T-helper 1 cell treated with Interleukin-12 subunit alpha and Interleukin-12 subunit beta and Interleukin-4 antibody, amounts not matched to agents 30 μg/mL and 1 μg/mL, for 36 hours (primary cell): Measurements from ENCODE around the gene SPSB2.

ENCODE experiments used
- H3K27ac Mint-ChIP-seq: one replicate; pipeline ENCODE4 v1.8.0; 2021; ENCODE audit warnings: mild to moderate bottlenecking, mixed read lengths
- H3K27me3 Mint-ChIP-seq: one replicate; pipeline ENCODE4 v1.8.0; 2021; ENCODE audit warnings: low read depth, mixed read lengths
- H3K36me3 Mint-ChIP-seq: one replicate; pipeline ENCODE4 v1.8.0; 2021; ENCODE audit warnings: low read depth, mixed read lengths
- H3K4me1 Mint-ChIP-seq: one replicate; pipeline ENCODE4 v1.8.0; 2021; ENCODE audit warnings: low read depth, mixed read lengths
- H3K4me3 Mint-ChIP-seq: one replicate; pipeline ENCODE4 v1.8.0; 2021; ENCODE audit warnings: mild to moderate bottlenecking, moderate library complexity, mixed read lengths
- H3K9me3 Mint-ChIP-seq: one replicate; pipeline ENCODE4 v1.8.0; 2021; ENCODE audit warnings: mixed read lengths

SPSB2 gene

DNA sequence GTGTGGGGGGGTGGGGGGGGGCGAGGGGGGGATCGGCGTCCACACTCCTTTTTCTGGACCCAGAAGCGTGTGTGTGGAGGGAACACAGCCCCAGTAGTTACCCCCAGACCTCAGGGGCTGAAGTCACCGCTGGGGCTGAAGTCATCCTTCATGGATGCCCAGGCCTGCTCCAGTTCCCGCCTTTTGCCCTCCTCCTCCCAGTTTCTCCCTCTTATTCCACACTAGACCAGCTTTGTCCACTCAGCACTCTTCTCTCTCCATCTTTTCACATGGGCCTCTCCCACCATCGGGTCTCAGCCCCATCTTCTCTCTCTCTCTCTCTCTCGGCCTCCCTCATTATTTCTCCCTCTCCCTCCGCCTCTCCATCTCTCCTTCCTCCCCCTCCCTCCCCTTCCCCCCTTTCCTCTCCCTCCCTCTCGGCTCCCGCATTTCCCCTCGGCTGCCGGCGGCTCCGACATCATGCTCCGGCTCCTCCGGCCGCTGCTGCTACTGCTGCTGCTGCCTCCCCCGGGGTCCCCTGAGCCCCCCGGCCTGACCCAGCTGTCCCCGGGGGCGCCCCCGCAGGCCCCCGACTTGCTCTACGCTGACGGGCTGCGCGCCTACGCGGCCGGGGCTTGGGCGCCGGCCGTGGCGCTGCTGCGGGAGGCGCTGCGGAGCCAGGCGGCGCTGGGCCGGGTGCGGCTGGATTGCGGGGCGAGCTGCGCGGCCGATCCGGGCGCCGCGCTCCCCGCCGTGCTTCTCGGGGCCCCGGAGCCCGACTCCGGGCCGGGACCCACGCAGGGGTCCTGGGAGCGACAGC lies 44.9 kb downstream of the SPSB2 start, which contains the start of gene P3H3:
Gene P3H3 (plus strand): TSS at position 426 of the 799 bp plus-strand sequence. CDS start 34 bp downstream, at position 460.
- H3K27ac Mint-ChIP-seq: peak within 1 kb of the TSS; percentile 72
- H3K27me3 Mint-ChIP-seq: peaks cover 61% of the 10 kb centered on the region
- H3K36me3 Mint-ChIP-seq: no peaks in the 10 kb centered on the region
- H3K4me1 Mint-ChIP-seq: peaks cover 18% of the 10 kb centered on the region
- peak within 1 kb of the TSS; percentile 85 for H3K4me3 Mint-ChIP-seq
- no peaks in the 10 kb centered on the region for H3K9me3 Mint-ChIP-seq

DNA sequence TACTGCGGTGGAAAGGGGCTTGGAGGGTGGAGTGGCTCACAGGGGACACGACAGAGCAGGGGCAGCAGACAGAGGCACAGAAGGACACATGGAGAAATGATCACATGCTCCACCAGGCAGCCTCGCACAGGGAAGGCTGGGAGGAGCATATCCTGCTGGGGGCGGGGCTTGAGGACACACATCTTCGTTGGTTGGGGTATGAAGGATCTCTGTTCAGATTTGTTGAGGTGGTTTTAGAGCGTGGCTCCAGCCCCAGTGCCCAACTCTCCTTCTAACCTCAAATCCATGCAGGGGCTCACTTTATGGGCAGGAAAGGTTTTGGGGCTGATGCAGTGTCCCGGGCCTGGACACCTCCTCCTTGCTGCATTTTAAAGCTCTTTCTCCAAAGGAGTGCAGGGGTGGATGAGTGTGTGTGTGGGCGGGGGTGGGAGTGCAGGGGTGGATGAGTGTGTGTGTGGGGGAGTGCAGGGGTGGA lies 45.6 kb downstream of the SPSB2 start:
- peak overlapping the region; percentile 32 for H3K27ac Mint-ChIP-seq
- no peaks in the 10 kb centered on the region for H3K36me3 Mint-ChIP-seq
- no peaks in the 10 kb centered on the region for H3K9me3 Mint-ChIP-seq
- peaks cover 18% of the 10 kb centered on the region for H3K4me1 Mint-ChIP-seq
- peak overlapping the region; percentile 62 for H3K4me3 Mint-ChIP-seq
- H3K27me3 Mint-ChIP-seq: peaks cover 68% of the 10 kb centered on the region

DNA sequence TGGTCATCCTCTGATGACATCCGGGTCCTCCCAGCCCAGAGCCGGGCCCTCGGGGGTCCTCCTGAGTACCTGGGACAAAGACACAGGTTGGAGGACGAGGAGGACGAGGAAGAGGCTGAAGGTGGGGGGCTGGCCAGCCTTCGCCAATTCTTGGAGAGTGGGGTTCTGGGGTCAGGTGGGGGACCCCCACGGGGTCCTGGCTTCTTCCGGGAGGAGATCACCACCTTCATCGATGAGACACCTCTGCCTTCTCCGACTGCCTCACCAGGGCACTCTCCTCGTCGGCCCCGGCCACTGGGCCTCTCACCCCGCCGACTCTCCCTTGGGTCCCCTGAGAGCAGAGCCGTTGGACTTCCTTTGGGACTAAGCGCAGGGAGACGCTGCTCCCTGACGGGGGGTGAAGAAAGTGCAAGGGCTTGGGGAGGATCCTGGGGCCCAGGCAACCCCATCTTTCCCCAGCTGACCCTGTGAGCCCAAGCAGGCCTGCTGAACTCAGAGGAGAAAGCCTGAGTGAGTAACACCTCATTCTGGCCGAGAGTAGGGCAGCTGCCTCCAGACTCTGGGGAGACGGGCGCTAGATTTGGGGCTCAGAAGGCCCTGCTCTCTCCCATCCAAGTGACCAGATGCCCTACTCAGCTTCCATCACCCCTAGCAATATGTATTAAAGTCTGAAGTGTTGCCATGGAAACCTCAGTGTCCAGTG lies 46.2 kb downstream of the SPSB2 start:
- H3K4me3 Mint-ChIP-seq: peak overlapping the region; percentile 62
- peaks cover 18% of the 10 kb centered on the region for H3K4me1 Mint-ChIP-seq
- H3K27me3 Mint-ChIP-seq: peaks cover 74% of the 10 kb centered on the region
- H3K9me3 Mint-ChIP-seq: no peaks in the 10 kb centered on the region
- H3K27ac Mint-ChIP-seq: peak overlapping the region; percentile 32
- no peaks in the 10 kb centered on the region for H3K36me3 Mint-ChIP-seq

DNA sequence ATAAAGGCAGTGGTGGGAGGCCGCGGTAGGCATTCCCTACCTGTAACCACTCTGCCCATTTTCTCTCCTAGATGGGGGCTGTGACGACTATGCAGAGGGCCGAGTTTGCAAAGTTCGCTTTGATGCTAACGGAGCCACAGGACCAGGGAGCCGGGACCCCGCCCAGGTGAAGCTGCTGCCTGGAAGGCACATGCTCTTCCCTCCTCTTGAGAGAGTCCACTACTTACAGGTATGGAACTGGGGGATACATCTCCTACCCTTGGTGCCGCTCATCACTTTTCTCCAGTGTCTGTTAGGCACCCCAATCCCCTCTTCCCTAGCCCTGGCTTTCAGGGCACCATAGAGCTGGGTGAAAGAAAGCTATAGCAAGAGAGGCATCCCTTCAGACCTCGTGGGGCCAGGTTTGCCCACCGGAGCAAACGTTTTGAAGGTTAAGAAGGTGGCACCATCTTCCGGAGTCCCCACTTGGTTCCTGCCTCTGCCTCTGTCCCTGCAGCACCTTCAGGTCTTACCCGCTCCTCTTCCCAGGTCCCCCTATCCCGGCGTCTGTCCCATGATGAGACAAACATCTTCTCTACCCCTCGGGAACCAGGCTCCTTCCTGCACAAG lies 46.9 kb downstream of the SPSB2 start:
- H3K27me3 Mint-ChIP-seq: peaks cover 75% of the 10 kb centered on the region
- no peak overlapping the region for H3K27ac Mint-ChIP-seq

DNA sequence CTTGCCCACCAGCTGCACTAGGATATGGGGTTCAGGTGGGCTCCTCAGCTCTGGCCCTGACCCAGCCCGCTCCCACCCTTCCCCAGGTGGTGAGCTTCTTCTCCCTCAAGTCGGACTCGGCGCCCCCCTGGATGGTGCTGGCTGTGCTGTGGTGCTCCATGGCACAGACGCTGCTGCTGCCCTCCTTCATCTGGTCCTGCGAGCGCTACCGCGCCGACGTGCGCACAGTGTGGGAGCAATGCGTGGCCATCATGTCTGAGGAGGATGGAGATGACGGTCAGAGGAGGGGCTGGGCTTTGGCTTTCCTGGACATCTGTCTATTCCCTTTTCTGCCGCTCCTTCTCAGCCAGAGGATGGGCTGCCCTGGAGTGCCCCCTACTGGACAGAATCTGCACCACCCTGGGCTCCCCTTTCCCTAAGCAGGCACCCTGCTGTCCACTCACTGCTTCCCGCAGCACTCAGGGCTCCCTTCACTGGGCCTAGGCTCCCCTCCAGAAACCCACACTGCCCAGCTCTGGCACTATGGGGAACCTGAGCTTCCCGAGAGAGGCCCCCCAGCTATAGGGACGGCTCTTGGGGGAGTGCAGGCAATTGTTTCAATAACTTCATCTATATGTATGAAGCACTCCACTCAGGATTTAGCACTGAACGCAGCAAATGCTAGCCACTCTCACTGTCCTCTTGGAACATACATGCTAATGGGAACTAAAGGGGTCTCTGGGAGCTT lies 47.5 kb downstream of the SPSB2 start:
- Mint-ChIP-seq H3K27ac (no peak overlapping the region), H3K4me3 (no peak overlapping the region), H3K27me3 (peaks cover 70% of the 10 kb centered on the region), H3K9me3 (no peaks in the 10 kb centered on the region), H3K36me3 (no peaks in the 10 kb centered on the region), H3K4me1 (peaks cover 26% of the 10 kb centered on the region)

More for the DNA sequence above, 46.9 kb downstream of the SPSB2 start:
- Mint-ChIP-seq H3K9me3 (no peaks in the 10 kb centered on the region), H3K4me3 (no peak overlapping the region), H3K4me1 (peaks cover 20% of the 10 kb centered on the region), H3K36me3 (no peaks in the 10 kb centered on the region)

DNA sequence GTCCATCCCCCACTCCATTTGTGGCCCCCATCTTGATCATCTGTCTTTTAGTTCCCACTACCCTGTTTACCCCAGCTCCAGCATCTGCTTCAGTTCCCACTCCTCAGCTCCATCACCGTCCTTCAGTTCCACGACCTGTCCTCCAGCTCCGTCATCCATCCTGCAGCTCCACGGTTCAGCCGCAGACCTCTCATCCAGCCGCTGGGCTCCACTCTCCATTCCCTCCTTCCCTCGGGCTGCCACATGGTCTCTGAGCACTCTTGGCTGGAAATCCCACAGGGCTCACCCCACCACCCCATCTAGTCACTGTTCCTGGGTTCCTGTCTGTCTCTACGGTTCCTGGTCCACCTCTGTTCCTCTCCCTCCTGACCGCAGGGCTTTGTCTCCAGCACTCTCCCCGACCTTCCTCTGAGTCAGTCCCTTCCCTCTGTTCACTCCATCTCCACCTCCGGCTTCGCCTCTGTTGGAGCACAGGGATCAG lies 48.2 kb downstream of the SPSB2 start:
- peaks cover 2% of the 10 kb centered on the region for H3K36me3 Mint-ChIP-seq
- peak overlapping the region; percentile 17 for H3K27ac Mint-ChIP-seq
- H3K4me3 Mint-ChIP-seq: no peak overlapping the region
- no peaks in the 10 kb centered on the region for H3K9me3 Mint-ChIP-seq
- H3K27me3 Mint-ChIP-seq: peaks cover 66% of the 10 kb centered on the region
- peaks cover 28% of the 10 kb centered on the region for H3K4me1 Mint-ChIP-seq

DNA sequence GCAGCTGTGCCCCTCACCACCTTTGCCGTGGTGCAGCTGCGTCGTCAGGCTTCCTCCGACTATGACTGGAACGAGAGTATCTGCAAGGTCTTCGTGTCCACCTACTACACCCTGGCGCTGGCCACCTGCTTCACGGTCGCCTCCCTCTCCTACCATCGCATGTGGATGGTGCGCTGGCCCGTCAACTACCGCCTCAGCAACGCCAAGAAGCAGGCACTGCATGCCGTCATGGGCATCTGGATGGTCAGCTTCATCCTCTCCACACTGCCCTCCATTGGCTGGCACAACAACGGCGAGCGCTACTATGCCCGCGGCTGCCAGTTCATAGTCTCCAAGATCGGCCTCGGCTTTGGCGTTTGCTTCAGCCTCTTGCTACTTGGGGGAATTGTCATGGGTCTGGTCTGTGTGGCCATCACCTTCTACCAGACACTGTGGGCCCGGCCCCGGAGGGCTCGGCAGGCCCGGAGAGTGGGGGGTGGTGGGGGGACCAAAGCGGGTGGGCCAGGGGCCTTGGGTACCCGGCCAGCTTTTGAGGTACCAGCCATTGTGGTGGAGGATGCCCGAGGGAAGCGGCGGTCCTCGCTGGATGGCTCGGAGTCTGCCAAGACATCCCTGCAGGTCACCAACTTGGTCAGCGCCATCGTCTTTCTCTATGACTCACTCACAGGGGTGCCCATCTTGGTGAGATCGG lies 48.9 kb downstream of the SPSB2 start:
- Mint-ChIP-seq H3K4me3 (no peak overlapping the region), H3K4me1 (peaks cover 29% of the 10 kb centered on the region), H3K27ac (peak overlapping the region; percentile 17), H3K9me3 (no peaks in the 10 kb centered on the region), H3K36me3 (peaks cover 9% of the 10 kb centered on the region), H3K27me3 (peaks cover 59% of the 10 kb centered on the region)

DNA sequence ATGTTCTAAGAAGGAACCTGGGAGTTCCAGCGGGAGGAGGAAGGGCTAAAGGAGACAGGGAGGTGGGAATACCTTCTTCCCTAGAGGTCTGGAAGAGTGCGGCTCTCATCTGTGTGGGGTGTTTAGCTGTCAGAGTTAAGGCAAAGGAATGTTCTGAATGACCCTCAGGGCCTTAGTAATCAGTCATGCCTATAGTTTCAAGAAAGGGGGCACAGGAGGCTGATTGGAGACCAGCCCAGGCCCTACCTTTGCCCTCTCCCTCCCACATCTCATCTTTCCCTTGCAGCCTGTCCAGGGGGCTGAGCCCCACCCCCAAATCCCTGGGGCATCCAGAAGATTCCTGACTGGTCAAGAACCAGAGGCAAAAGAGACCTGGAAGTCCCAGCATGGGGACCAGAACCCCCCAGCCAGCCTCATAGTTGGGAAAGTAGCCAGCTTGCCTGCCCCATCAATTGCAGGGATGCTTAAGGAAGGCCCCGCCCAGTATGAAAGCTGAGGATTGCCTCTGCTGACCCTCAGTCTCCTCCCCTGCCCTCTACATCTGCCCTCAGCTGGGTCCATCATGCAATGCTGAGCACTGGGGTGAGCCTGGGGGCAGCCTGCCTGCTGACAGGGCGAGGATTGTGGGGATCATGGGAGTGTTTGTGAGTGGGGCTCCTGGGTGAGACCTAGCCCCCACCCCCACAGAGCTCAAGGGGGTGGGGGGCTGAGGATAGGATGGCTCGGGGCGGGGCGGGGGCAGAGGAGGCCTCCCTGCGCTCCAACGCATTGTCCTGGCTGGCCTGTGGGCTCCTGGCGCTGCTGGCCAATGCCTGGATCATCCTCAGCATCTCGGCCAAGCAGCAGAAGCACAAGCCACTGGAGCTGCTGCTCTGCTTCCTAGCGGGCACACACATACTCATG lies 49.7 kb downstream of the SPSB2 start:
- Mint-ChIP-seq H3K4me3 (no peak overlapping the region), H3K9me3 (no peaks in the 10 kb centered on the region), H3K4me1 (peaks cover 23% of the 10 kb centered on the region), H3K27me3 (peaks cover 54% of the 10 kb centered on the region), H3K36me3 (peaks cover 15% of the 10 kb centered on the region), H3K27ac (no peak overlapping the region)

DNA sequence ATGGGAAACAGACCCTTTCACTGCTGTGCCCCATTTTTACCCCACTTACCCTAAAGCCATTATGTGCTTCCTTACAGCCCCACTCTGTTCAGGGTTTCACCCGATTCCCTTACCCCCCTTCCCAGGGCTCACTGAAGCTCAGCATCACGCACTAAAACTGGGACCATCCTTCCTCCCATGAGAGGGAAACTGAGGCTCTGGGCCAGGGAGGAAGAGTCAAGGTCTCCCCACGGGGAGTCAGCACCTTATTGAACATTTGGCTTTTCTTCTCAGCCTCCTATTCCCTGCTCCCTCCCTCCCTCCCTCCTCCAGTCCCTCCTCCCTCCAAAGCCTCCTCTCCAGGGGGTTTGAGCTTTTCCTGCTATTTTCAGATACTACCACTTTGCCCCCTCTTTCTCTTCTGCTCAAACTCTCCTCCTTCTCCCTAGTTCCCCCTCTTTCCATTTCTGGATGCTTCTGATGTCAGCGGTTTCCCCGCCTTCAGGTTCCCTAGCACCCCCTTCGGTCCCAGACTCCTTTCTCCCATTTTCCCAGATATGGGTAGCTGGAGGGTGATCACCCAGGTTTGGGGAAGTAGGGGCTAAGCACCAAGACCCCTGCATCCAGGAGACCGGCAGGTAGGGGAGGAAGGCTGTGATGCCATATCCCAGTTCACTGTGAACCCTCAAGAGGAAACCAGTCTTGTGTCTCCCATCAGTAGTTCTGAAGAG lies 50.5 kb downstream of the SPSB2 start:
- Mint-ChIP-seq H3K4me3 (peak overlapping the region; percentile 33), H3K27me3 (peaks cover 49% of the 10 kb centered on the region), H3K4me1 (peaks cover 21% of the 10 kb centered on the region), H3K36me3 (peaks cover 22% of the 10 kb centered on the region), H3K9me3 (no peaks in the 10 kb centered on the region), H3K27ac (no peak overlapping the region)

DNA sequence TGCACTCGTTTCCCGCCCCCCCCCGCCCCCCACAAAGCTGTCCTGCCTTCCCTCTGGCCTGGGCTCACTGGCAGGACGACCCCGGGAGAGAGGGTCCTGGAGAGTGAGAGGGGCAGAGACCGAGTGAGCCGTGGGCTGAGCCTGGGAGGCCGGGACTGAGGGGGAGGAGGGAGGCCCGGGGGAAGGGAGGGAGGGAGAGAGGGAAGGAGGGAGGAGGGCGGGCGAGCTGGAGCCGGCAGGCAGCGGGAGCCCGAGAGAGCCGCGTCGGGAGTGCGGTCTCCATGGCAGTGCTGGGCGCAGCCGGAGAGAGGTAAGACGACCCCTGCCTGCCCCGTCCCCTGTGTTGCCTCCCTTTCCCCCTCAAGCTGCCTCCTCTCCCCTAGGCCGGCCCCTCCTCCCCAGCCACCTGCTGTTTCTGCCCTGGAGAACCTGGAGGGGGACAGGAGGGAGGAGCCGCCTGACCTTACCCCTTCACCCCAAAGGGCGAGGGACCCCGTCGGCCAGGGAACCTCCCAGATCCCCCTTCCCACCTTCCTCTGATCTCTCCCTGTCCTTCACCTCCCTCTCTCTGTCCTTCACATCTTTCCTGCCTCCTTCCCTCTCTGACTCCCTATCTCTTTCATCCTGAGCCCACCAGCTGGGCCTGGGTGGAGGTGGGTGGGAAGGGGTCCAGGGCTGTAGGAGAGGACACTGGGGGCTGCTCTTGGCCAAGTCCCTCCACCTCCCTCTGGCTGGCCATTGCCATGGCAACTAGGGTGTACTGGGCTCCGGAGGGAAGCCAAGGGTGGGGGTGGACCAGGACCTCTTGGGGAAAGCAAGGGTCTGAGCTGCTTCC lies 51.3 kb downstream of the SPSB2 start, which contains the start of gene GPR162:
Gene GPR162 (plus strand): TSS at position 231 of the 835 bp plus-strand sequence. CDS start 2,078 bp downstream, outside the sequence.
- Mint-ChIP-seq H3K4me1 (peaks cover 17% of the 10 kb centered on the region), H3K27ac (peak within 1 kb of the TSS; percentile 55), H3K4me3 (peak within 1 kb of the TSS; percentile 61), H3K27me3 (peaks cover 42% of the 10 kb centered on the region), H3K9me3 (no peaks in the 10 kb centered on the region), H3K36me3 (peaks cover 26% of the 10 kb centered on the region)
